Bladder microvascular endothelial cell (primary cell): ENCODE measurements around the gene MOG. TPM values are rescaled to one million over a fixed set of nuclear protein-coding genes. Genes with fewer than 3 reads are reported as not detected.

Experiments used
- total RNA-seq: library from RNA; depleted of rRNA; stranded (reverse); fragments of >200 nt; gene quantifications from 2 replicates; pipeline ENCODE4 v1.2.3, GENCODE V29; 2014

The MOG gene
- not detected in 2 replicates for total RNA-seq

DNA sequence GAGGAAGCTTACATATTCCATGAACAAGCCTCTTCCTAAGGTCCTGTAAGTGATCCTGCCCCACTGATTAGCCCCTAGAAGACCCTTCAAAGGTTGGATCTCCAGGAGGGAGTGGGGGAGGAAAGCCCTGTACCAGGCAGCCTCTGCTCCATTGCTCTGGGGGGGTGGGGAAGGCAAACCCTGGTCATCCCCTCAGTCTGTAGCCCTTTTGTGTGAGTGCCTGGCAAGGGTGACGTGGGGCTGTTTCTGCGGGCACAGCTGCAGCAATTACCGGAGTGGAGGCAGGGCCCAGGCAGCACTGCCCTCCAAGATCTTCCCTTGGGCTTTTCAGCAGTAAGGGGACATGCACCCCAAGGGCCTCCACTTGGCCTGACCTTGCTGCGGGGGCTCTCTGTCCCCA, at the start of gene MOG:
Gene MOG, plus strand, starts transcription at position 295 of the 400 bp plus-strand sequence. CDS start 118 bp downstream, outside the sequence.

DNA sequence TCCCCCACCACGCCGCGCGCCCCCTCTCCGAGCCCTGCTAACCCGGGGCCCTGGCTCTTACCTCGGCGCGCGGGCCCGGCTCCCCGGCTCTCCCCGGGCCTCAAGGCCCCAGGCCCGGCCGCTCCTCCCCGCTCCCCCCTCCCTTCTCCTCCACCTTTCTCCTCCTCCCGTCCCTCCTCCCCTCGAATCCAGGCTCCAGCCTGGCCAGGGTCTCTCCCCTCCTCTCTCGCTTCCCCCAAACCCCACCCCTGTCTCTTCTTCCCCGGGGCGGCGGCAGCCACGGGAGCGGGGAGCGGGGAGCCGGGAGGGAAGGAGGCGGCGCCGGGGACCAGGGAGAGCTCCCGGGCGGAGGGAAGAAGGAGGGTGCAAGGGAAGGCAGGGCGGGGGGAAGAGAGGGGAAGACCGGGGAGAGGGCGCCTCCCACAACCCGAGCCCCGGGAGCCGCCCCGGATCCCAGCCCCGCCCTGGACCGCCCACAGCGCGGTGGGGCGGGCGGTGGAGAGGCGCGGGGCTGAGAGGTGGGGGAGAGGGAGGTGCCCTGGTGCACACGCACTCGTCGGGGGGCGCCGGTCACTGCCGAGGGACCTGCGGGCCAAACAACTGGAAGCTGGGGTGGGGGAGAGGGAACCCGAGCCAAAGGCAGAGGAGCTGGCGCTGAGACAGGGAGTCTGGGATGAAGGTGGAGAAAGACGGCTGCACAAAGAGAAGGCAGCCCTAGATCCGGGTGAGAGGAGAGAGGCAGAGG, 23.9 kb upstream of the MOG start, which contains the start of gene GABBR1:
Gene GABBR1, minus strand, starts transcription at position 395 of the 745 bp plus-strand sequence. CDS start 798 bp downstream, outside the sequence.

DNA sequence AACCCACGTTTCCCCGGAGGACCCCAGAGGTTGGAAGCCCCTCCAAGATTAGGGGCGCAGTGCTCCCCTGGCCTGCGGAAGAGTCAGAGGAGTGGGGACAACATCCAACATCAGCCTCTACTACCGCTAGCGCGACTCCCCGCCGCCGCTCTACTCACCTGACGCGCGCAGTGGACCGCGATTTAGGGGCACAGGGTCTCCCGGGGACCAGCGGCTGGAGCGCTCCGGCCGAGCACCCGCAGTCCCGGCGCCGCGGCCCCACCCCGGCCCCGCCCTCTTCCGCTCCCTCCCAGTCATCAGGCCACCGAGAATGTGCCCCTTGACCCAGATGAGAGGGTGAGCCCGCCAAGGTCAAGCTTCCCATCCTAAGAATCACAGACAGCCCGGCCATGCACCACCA, 24.0 kb downstream of the MOG start, which contains the start of gene ZFP57:
Gene ZFP57, minus strand, starts transcription at position 249 of the 400 bp plus-strand sequence. CDS start 4,149 bp downstream, outside the sequence.

Other genes with a start within 250 kb of the MOG start
- gene OR12D1, start 242.2 kb upstream of the MOG start, total RNA-seq, result not detected in 2 replicates
- gene OR10C1, start 217.8 kb upstream of the MOG start, total RNA-seq, result not detected in 2 replicates
- not detected in 2 replicates for gene OR11A1, start 200.0 kb upstream of the MOG start, total RNA-seq
- not detected in 2 replicates for gene OR2H1, start 199.9 kb upstream of the MOG start, total RNA-seq
- not detected in 2 replicates for gene MAS1L, start 169.1 kb upstream of the MOG start, total RNA-seq
- gene UBD, start 97.4 kb upstream of the MOG start, total RNA-seq, result 7.0 and 231 TPM in 2 replicates
- gene OR2H2, start 72.0 kb upstream of the MOG start, total RNA-seq, result not detected in 2 replicates
- gene GABBR1, start 23.9 kb upstream of the MOG start, total RNA-seq, result 2.3 and 7.2 TPM in 2 replicates
- gene ZFP57, start 24.1 kb downstream of the MOG start, total RNA-seq, result not detected in 2 replicates
- 25.6 and 73.2 TPM in 2 replicates for gene HLA-F, start 66.3 kb downstream of the MOG start, total RNA-seq
- gene HLA-G, start 170.7 kb downstream of the MOG start, total RNA-seq, result not detected in 2 replicates